H7 (cell line): Measurements from ENCODE around the gene SMYD5. TPM values are rescaled to one million over a fixed set of nuclear protein-coding genes. Genes with fewer than 3 reads are reported as not detected.
"Not testable (repeated sequence)": the region's sequence is repeated elsewhere in the genome, so short reads cannot be mapped to it uniquely, and the experiment has no call there.

ENCODE experiments used
- DNase-seq: peaks from one replicate; pipeline ENCODE4 v3.0.0; 2012
- H3K27me3 ChIP-seq: 2 replicates; pipeline ENCODE4 v1.6.0; 2011; ENCODE audit warnings: mild to moderate bottlenecking, low read length; ENCODE audit not compliant: control insufficient read depth, insufficient read depth
- H3K36me3 ChIP-seq: replicated peaks from 2 replicates; pipeline ENCODE4 v1.5.1; 2011; ENCODE audit warnings: low read length; ENCODE audit not compliant: control insufficient read depth, insufficient read depth
- H3K4me3 ChIP-seq: 2 replicates; pipeline ENCODE4 v1.5.1; 2011; ENCODE audit warnings: low read depth, mild to moderate bottlenecking, control low read depth, low read length, moderate library complexity; ENCODE audit not compliant: insufficient read depth
- total RNA-seq: library from RNA; depleted of rRNA; stranded (reverse); fragments of >200 nt; shearing (Covaris generic); gene quantifications from 2 replicates; pipeline ENCODE4 v1.2.3, GENCODE V29; 2014; rRNA removed

SMYD5 gene
- total RNA-seq: 51.3 and 59.7 TPM in 2 replicates

DNA sequence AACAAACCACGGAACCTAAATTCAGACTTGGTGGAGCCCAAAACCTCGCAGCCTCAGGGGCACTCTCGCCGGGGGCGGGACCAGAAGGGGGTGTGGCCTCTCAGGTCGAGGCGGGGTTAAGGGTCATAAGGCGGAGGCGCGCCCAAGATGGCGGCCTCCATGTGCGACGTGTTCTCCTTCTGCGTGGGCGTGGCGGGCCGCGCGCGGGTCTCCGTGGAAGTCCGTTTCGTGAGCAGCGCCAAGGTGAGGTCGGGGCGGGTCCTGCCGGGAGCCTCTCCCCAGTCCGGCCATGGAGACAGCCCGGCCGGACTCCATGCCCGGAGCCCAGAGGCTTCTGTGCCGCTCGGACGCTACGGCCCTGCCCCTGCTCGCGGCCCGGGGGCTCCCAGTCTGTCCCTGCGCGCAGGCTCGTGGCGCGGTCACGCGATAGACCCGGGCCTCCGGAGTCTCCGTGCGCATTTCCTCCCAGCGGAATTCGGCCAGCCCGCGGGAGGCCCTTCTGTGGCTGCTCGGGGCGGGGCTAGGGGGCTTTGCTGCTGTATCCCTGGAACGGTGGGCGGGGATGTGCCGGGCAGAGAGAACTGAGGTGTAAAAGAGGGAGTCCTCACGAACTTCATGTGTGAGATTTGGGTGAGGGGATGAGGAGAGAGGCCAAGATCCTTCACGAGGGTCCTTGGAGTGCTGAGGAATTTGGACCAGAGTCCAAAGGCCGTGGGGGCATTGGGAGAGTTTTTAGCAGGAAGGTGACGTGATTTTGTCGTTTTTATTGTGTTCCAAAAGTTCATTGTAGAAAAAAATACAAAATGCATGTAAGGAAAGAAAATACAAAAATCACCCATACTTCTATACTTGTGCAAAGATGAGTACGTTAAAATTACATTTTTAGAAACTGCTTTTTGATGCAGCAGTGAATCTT lies at the start of gene SMYD5:
TSS of gene SMYD5 (plus strand) at position 126 of the 916 bp plus-strand sequence. CDS start at position 148, 22 bp downstream.
- H3K36me3 ChIP-seq: no peaks in the 10 kb centered on the region; the same call in 1 of the 2 replicates
- DNase-seq: peak; percentile 96
- no peaks in the 10 kb centered on the region; the same call in 1 of the 2 replicates for H3K27me3 ChIP-seq
- peak within 1 kb of the TSS; percentile 89 for H3K4me3 ChIP-seq

GRCh38 chr2:73165978-73166377 lies 48.1 kb upstream of the SMYD5 start:
- H3K4me3 ChIP-seq, H3K27me3 ChIP-seq, DNase-seq, H3K36me3 ChIP-seq: not testable (repeated sequence)

DNA sequence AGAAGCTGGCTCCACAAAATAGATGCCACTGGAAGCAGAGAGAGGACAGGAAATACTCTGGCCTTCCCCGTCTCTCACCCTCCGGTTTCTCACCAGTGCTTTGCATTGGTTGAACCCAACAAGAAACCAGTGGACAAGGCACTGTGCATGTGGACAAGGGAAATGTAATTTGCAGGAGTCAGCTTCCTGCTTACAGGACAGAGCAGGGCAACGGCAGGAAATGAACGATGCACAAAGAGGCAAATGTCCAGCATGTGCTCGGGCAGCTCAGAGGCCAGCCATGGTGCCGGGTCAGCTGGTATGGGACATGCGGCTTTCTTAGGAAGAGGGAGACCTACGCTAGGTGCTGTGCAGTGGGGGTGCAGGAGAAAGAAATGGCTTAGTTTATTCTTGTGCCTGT lies 47.2 kb upstream of the SMYD5 start:
- H3K4me3 ChIP-seq, DNase-seq, H3K36me3 ChIP-seq, H3K27me3 ChIP-seq: not testable (repeated sequence)

GRCh38 chr2:73168348-73168747 lies 45.7 kb upstream of the SMYD5 start:
- not testable (repeated sequence) for H3K27me3 ChIP-seq, DNase-seq, H3K36me3 ChIP-seq, H3K4me3 ChIP-seq

- H3K36me3 ChIP-seq, DNase-seq, H3K4me3 ChIP-seq: not testable (repeated sequence)
- H3K27me3 ChIP-seq: peaks cover 22% of the 10 kb centered on the region
These were observed 43.7 kb upstream of the SMYD5 start for GRCh38 chr2:73170341-73170740.

DNA sequence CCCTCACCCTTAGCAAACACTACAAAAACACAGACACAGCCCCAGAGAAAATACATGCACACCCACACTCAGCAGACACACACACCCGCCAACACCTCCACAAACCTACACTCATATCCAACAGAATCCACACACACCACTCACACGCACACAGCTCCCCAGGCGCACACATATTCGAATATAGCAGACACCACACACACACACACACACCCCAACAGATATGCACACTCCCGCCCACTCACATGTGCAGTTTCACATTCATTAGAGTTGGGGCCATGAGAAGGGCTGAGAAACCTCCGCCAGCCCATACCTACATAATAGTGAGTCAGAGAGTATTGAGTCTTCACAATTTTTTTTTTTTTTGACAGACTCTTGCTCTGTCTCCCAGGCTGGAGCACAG lies 41.1 kb upstream of the SMYD5 start:
- Histone ChIP-seq H3K4me3 (no peak overlapping the region), H3K27me3 (peaks cover 45% of the 10 kb centered on the region), H3K36me3 (no peaks in the 10 kb centered on the region)
- no peak for DNase-seq

DNA sequence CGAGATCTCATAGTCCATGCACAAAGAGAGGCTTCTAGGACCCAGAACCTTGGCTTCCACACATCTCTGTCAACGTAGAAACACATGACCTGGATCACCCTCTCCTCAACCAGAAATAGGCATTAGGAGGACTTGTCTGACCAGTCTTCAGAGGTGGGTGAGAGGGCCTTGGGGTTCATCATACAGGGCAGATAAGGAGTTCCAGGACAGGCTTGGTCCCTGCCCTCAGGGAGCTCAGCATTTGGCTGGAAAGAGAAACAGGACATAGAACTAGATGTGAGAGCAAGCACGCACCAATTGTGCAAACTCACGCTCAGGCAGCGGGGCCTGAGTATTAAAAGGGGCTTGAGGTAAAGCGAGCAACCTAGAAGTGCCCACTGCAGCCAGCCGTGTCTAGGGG lies 40.3 kb upstream of the SMYD5 start:
- Histone ChIP-seq H3K27me3 (peaks cover 51% of the 10 kb centered on the region), H3K36me3 (no peaks in the 10 kb centered on the region), H3K4me3 (no peak overlapping the region)
- DNase-seq: no peak

DNA sequence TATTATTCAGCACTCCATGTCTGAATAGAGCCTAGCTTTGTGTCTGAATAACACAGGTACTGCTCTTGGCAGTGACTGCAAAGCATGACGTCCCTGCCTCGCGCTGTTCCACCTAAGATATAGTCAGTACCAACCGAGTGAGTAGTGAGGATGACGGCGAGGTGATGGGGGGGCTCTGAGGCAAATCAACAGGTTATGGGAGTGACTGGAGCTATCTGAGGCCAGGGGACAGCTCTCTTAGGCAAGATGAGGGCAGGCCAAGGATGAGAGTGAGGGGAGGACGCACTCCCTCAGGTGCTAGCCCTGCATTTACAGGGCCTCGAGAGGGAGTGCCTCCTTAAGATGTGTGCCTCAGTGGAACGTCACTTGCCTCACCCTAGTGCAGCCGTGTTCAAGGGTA lies 39.8 kb upstream of the SMYD5 start:
- H3K27me3 ChIP-seq: peaks cover 51% of the 10 kb centered on the region
- no peaks in the 10 kb centered on the region for H3K36me3 ChIP-seq
- H3K4me3 ChIP-seq: no peak overlapping the region
- no peak for DNase-seq

- peak overlapping the region; percentile 45 for H3K4me3 ChIP-seq
- peaks cover 54% of the 10 kb centered on the region for H3K27me3 ChIP-seq
- DNase-seq: no peak
- H3K36me3 ChIP-seq: no peaks in the 10 kb centered on the region
These were observed 38.9 kb upstream of the SMYD5 start for GRCh38 chr2:73174941-73175662.

DNA sequence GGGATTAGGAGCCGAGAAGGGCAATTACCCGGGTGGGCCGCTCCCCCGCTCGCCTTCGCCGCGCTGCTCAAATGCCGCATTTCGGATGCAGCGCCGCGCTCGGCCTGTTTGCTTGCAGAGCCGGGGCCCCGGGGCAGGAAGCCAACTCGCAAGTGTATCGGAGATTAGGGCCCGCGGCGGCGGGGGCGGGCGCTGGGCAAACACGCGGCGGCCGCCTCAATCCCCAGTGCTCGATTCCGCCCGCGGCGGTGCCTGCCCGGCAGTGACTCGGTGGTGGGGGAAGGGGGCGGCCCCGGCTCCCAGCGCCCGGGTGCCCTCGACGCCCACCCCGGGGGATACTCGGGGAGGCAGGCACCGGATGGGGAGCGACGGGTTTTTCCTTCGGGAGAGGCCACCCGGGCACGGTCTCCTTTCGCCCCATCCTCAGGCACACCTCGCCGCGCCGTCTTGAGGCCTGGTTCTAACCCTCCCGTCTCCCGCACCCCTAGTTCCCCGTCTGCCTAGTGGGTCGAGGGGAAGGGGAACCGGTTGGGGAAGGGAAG lies 38.3 kb upstream of the SMYD5 start:
- H3K36me3 ChIP-seq: no peaks in the 10 kb centered on the region
- peak; percentile 89 for DNase-seq
- peak overlapping the region; percentile 45 for H3K4me3 ChIP-seq
- H3K27me3 ChIP-seq: peaks cover 55% of the 10 kb centered on the region

GRCh38 chr2:73176205-73176880 lies 37.7 kb upstream of the SMYD5 start:
- peak; percentile 69 for DNase-seq
- H3K4me3 ChIP-seq: peak overlapping the region; percentile 45
- no peaks in the 10 kb centered on the region for H3K36me3 ChIP-seq
- H3K27me3 ChIP-seq: peaks cover 55% of the 10 kb centered on the region

DNA sequence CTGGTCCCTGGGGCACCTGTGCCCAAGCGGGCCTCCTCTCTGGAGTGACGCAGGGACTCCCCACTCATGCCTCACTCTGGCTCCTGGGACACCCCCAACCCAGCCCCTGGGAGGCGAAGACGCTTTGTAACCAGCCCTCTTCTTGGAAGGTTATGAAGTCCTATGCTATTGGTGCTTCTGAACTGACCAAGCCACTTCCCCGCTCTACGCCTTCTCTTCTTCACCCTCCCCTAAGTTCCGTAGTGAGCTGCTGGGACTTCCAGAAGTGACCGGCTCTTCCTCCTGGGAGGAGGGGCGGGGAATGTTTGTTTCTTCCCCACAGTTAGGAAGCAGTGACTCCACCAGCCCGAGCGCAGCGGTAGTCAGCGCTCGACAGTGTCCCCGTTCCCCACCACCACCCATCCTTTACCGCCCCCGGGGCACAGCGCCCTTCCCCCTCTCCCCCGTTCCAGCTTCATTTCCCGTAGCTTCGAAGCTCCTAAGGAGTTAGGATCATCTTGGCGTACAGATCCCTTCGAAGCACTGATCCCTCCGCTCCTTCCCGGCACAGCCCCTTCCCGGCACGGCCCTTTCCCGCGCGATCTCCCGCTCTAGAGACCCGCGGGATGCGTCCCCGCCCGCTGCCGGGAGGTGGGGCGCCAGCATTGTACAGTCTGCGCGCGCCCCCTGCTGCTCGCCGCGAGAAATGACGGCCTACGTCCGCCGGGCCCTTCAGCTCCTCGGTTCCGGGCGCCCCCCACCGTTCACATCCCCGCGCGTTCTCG lies 37.0 kb upstream of the SMYD5 start:
- Histone ChIP-seq H3K27me3 (peaks cover 55% of the 10 kb centered on the region), H3K36me3 (no peaks in the 10 kb centered on the region), H3K4me3 (peak overlapping the region; percentile 45)
- DNase-seq: peak; percentile 98

DNA sequence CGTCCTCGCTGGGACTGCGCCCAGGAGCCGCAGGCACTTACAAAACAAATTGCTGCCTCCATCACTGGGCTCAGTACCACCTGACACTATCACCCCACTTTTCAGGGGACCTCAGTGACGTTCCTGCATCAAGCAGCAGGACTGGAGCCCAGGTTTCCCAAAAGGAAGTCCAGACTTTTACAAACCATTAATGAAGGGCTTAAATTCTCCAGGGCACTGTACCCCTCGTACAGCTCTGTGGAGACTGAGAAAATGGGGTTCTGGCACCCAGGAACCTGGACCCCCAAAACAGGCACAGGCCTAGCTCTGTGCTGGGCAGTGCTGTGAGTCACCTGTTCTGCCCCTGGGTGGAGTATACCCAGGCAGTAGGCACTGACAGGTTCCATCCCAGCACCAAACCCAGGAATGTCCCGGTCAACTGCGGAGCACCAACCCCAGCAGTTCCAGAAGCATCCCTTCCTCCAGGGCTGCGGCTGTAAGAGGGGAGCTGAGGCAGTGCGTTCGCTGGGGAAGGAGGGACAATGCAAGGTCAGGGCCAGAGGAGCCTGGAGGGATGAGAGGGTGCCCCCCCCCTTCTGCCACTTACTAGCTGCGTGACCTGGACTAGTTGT lies 36.3 kb upstream of the SMYD5 start:
- peak; percentile 73 for DNase-seq
- peaks cover 53% of the 10 kb centered on the region for H3K27me3 ChIP-seq
- H3K4me3 ChIP-seq: no peak overlapping the region
- no peaks in the 10 kb centered on the region for H3K36me3 ChIP-seq
